ENCODE measurements around the gene HBG1.
"Not testable (repeated sequence)": the region's sequence is repeated elsewhere in the genome, so short reads cannot be mapped to it uniquely, and the experiment has no call there.

HBG1 gene

DNA sequence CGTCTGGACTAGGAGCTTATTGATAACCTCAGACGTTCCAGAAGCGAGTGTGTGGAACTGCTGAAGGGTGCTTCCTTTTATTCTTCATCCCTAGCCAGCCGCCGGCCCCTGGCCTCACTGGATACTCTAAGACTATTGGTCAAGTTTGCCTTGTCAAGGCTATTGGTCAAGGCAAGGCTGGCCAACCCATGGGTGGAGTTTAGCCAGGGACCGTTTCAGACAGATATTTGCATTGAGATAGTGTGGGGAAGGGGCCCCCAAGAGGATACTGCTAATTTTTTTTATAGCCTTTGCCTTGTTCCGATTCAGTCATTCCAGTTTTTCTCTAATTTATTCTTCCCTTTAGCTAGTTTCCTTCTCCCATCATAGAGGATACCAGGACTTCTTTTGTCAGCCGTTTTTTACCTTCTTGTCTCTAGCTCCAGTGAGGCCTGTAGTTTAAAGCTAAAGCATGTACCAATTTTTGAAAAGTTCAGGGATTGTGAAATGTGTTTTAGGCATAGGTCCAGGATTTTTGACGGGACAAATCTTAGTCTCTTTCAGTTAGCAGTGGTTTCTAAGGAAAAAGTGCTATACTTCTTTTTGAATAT is at the start of gene HBG1:
Gene HBG1 (minus strand): TSS at position 51 of the 590 bp plus-strand sequence. CDS start 53 bp downstream, outside the sequence.
- not testable (repeated sequence) for DNase-seq

DNA sequence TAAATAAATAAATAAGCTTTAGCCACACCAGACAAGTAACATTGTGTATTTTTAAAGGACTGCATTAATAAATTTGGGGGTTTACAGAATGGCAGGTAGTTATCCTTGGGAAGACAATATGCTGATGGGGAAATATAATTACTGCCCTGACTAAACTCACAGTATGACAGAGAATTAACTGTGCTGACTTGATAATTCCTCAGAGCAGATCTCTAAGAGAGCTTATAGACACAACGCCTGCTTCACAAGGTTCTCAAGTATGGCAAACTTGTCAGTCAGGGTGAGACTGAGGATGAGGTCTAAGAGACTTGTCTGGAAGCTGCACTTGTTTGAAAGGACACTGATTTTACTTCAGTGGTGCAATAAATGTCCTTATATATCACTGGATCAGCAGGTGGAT is 48.8 kb upstream of the HBG1 start:
- no peak for DNase-seq

DNA sequence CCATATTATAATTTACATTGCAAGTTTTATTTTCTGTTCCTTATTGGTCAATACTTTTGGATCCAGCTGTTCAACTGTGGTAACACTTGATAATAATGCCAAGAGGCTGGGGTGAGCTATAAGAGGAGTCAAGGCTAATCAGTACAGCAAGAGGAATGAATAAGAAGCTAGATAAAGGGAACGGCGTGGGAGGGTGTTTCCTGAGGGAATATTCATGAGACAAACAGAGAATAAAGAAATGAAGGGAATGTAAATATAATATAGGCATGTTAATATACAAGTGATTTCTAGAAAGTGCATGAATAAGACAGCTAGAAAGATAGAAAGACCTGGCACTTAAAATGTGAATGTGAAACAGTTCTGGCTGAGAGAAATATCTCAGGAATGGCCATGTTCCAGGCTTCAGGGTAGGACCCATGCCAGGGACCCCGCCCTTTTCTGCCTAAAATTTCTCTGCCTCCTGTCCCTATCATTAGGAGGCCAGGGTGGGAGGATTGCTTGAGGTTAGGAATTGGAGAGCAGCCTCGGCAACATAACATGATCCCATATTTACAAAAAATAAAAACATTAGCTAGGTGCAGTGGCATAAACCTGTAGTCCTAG is 48.2 kb upstream of the HBG1 start:
- no peak for DNase-seq

DNA sequence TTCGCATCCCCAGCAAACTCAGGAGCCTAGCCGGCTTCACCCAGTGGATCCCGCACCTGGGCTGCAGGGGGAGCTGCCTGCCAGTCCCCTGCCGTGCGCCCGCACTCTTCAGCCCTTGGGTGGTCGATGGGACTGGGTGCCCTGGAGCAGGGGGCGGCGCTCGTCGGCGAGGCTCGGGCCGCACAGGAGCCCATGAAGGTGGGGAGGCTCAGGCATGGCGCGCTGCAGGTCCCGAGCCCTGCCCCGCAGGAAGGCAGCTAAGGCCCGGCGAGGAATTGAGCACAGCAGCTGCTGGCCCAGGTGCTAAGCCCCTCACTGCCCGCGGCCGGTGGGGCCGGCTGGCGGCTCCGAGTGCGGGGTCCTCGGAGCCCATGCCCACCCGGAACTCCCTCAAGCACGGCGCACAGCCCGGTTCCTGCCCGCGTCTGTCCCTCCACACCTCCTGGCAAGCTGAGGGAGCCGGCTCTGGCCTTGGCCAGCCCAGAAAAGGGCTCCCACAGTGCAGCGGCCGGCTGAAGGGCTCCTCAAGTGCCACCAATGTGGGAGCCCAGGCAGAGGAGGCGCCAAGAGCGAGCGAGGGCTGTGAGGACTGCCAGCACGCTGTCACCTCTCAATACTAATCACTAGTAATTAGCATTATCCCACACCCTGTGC is 44.8 kb upstream of the HBG1 start:
- not testable (repeated sequence) for DNase-seq

DNA sequence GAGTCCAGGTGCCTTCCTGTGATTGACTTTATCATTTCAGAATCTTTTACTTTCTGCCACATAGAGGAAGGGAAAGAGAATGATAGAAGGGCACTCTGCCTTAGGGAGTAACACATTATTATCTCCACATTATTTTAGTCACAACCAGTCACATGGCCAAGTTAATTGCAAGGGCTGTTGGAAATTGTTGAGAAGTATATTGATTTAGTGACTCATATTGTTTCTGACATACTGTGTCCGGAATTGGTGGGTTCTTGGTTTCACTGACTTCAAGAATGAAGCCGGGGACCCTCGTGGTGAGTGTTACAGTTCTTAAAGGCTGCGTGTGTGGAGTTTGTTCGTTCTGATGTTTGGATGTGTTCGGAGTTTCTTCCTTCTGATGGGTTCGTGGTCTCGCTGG is 43.4 kb upstream of the HBG1 start:
- no peak for DNase-seq

DNA sequence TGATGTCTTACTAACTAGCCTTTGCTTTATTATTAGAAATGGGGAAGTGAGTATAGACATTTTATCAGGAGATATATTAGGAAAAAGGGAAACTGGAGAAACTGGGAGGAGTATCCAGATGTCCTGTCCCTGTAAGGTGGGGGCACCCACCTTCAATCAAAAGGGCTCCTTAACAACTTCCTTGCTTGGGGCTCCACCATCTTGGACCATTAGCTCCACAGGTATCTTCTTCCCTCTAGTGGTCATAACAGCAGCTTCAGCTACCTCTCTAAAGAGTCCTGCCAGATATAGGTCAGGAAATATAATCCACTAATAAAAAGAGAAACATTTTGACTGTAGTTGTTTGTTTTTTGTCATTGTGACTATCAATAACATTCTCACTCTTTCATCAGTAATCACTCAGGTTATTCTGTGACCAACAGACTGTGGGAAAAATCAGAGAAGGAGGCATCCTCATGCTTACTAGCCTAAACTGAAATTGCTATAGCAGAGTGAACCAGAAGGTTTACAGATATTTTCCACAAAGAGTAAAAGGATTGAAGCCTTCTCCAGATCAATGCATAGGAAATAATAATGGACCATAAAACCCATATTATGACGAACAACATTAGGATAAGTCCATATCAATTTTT is 41.7 kb upstream of the HBG1 start:
- DNase-seq: no peak

DNA sequence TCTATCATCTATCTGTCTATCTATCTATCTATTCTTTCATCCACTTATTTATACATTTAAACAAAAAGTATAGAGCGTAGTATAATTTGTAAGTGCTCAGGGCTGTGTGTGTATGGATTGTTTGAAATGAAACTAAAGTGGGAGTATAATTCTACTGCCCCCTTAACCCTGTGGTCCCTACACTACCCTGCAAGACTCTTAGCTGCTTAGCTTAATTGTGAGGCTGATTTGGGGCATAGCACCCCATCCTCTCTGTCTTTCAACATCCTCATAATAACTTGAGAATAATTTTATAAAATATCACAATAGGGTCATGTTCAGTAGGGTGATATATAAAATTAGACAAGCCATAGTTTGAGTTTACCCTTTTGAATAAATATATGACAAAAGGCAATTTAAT is 40.4 kb upstream of the HBG1 start:
- DNase-seq: no peak

DNA sequence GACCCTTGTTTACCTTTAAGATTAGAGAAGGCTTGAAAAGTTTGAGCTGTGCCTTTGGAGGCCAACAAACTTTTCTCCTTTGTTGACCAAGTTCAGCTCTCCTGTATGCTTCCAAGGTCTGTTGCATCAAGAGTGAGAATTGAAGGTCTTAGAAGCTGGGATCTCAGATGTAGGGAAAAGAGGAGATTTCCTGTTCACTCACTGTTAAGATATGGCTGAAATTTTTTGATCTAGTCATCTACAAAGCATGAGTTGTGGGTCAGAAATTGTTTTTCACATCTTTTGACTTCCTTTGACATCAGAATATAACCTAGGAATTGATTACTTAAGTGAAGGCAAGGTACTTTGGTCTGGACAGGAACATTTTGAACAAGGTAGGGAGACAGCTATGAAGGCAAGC is 40.0 kb upstream of the HBG1 start:
- no peak for DNase-seq

DNA sequence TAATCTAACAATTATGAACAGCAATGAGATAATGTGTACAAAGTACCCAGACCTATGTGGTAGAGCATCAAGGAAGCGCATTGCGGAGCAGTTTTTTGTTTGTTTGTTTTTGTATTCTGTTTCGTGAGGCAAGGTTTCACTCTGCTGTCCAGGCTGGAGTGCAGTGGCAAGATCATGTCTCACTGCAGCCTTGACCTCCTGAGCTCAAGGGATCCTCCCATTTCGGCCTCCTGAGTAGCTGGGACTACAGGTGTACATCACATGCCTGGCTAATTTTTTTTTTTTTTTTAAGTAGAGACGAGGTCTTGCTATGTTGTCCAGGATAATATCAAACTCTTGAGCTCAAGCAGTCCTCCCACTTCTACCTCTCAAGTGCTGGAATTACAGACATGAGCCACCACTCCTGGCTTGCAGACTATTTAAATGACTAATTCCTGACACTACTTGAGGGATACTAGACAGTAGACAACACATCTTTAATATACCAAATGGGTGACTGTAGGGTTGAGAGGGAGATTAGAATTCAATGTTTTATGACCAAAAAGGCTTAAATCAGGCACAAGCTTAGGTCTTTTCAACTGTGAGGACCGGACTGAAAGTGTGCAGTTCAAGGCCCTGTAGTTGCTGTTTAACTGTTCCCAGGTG is 39.4 kb upstream of the HBG1 start:
- no peak for DNase-seq

DNA sequence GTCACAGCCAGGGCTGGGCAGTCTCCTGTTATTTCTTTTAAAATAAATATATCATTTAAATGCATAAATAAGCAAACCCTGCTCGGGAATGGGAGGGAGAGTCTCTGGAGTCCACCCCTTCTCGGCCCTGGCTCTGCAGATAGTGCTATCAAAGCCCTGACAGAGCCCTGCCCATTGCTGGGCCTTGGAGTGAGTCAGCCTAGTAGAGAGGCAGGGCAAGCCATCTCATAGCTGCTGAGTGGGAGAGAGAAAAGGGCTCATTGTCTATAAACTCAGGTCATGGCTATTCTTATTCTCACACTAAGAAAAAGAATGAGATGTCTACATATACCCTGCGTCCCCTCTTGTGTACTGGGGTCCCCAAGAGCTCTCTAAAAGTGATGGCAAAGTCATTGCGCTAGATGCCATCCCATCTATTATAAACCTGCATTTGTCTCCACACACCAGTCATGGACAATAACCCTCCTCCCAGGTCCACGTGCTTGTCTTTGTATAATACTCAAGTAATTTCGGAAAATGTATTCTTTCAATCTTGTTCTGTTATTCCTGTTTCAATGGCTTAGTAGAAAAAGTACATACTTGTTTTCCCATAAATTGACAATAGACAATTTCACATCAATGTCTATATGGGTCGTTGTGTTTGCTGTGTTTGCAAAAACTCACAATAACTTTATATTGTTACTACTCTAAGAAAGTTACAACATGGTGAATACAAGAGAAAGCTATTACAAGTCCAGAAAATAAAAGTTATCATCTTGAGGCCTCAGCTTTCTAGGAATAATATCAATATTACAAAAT is 38.6 kb upstream of the HBG1 start:
- DNase-seq: no peak

DNA sequence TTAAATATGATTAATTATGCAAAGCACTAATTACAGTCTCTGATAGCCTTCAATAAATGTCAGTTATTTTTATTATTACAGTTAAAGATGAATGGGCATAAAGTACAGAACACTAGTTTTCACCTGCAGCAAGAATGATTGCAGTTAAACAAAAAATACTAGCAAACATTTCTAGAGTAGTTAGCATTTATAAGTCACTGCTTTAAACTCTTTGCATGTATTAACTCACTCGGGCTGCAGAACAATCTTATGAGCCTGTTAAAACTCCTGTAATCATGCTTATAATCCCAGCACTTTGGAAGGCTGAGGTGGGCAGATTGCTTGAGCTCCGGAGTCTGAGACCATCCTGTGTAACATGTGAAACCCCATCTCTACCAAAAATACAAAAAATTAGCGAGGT is 37.2 kb upstream of the HBG1 start:
- no peak for DNase-seq

DNA sequence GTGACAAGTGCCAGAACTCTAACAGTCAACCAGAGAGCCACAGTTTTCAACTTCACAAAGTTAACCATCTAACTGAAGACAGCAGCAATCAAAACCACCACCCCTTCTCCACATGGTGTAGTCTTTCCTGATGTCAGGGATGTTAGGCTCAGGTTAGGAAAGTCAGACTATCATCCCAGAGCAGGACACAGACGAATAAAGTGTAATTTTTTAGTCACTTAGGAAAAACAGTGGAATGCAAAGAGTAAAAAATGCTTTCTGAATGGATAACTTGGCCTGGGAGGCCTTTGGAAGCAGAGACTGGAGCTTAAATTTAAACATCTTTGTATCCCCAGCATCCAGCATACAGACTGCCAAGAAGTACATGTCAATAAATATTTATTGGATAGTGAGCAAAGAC is 36.7 kb upstream of the HBG1 start:
- DNase-seq: no peak

DNA sequence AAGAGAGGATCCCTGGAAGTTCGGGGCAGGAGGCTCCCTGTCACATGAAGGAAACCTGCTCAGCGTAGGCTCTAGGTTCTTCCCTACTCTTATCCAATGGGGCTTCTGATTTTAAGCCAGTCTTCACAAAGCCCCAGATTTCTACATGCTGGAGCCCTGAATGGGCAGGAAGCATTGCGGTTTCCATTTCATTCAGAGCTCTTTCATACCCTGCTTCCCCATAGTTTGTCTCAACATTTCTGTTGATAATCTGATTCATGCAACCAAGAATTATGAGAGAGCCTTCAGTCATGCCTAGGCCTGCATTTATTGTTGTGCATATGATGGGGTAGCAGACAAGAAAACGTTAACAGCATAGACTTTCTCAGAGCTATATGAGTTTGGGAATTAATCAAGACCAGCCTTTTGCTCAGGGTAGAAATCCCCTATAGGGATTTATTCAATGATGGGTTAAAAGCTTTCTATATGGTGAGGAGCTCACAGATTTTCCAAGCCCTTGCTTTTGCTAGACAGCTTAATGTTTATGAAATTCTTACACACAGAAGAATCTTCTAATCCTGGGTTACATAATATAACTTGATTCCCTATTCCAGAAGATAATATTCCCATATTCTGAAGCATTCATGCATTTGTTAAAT is 36.2 kb upstream of the HBG1 start:
- no peak for DNase-seq

DNA sequence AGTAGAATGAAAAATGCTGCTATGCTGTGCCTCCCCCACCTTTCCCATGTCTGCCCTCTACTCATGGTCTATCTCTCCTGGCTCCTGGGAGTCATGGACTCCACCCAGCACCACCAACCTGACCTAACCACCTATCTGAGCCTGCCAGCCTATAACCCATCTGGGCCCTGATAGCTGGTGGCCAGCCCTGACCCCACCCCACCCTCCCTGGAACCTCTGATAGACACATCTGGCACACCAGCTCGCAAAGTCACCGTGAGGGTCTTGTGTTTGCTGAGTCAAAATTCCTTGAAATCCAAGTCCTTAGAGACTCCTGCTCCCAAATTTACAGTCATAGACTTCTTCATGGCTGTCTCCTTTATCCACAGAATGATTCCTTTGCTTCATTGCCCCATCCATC is 35.0 kb upstream of the HBG1 start:
- no peak for DNase-seq

DNA sequence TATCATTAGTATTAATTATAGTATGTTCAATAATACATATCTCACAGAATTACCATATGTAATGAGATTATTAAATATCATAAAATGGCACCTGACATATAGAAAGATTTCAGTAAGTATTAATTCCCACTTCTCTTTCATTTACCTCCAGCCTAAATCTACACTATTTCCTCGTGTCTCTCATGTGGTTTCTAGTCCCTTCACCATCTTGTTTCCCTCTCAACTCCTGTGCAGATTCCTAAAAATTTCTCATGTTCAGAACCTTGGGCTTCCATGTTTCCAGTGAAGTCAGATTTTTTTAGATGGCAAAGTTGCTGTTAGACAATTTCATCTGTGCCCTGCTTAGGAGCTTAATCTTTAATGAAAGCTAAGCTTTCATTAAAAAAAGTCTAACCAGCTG is 34.2 kb upstream of the HBG1 start:
- no peak for DNase-seq

DNA sequence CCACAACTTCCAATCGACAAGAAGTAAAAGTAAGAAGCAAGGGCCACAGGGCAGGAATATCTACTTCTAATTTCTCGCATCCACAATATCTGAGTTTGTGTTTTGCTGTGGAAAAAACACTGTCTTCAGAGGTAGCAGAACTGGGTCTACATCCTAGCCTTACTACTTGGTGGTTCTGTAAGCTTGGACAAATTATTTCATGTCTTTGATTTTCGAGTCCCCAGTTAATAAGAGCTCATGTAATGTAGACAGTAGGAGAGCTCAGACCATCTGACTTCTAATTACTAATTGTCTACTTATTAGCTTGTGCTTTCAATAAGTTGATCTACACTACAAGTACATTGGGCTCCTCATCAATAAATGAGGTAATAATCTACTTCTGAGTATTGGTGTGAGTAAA is 33.4 kb upstream of the HBG1 start:
- DNase-seq: no peak

DNA sequence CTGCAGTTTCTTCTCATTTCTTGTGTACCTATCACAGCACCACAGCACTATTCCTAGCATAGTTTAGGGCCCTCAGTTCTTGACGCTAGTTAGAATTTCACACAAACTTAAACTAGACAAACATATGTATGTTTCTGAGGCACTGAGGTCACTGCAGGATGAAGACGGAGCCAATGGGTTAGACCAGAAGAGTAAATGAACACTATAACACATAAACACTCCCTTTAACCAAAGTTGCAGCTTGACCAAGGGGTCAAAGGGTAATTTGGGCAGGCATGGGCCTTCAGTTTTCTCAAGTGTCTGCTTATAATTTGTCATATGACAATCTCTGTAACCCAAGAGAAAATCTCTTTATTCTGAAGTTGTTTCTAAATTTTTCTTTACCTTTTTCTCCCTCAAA is 33.0 kb upstream of the HBG1 start:
- DNase-seq: no peak

DNA sequence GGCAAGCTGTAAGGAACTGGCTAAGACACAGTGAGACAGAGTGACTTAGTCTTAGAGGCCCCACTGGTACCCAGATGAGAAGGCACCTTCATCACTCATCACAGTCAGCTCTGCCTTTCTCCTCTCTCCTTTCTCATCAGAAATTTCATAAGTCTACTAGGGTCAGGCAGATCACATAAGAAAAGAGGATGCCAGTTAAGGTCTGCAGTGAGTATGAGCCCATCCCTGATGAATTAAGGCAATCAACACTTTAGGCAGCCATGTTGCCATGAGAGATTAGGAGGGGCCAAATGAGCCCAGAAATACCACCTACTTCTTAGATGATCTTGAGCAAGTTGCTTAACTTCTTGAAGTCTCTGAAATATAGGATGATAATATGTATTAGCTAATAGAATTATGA is 31.9 kb upstream of the HBG1 start:
- no peak for DNase-seq

DNA sequence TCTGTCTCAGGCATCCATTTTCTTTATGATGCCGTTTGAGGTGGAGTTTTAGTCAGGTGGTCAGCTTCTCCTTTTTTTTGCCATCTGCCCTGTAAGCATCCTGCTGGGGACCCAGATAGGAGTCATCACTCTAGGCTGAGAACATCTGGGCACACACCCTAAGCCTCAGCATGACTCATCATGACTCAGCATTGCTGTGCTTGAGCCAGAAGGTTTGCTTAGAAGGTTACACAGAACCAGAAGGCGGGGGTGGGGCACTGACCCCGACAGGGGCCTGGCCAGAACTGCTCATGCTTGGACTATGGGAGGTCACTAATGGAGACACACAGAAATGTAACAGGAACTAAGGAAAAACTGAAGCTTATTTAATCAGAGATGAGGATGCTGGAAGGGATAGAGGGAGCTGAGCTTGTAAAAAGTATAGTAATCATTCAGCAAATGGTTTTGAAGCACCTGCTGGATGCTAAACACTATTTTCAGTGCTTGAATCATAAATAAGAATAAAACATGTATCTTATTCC is 31.0 kb upstream of the HBG1 start:
- peak; percentile 1 for DNase-seq

DNA sequence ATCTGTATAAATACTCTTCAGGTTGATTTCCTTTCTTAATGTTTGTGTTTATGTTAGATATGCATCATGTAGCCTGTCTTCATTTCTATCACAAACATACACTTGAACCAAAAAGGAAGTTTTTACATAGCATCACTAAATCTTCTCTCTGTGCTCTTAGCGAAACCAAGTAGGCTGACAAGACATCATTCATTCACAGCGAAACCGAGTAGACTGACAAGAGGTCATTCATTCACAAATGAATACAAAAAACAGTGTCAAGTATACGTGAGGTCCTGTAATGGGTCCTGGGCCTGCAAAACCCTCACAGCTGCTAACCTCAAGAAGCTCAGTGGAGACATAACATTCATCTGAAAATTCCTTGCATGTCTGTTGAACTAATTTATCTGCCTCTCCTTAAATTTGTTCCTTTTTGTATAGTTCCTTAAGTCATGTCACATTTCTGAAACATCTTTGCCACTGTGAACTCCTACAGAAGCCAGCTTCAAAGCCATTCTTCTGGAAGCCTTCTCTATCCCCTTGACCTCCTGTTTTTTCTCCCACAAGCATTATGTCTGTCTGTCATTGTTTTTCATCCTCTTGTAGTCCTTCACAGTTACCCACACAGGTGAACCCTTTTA is 29.9 kb upstream of the HBG1 start:
- no peak for DNase-seq

DNA sequence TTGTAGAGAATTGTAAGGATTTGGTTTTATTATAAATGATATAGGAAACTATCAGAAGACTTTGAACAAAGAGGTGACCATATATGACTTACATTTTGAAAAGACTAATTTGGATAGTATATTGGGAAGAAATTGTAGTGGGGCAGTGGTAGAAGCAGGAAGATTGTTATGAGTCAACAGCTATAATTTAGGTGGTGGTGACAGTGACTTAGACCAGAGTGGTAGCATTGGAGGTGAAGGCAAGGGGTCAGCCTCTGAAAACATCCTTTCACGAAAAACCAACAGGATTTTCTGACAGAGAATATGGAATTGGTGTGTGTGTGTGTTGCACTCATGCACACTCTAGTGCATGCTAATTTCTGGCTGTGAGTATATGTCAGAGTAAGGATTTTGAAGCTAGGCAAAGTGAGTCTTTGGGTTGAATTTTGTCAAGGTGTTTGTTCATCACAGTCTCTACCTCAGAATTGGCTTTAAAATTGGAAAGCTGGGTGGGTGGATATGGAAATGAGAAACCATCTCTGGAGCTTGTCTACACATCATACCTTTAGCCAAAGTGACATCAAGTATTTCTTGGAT is 28.2 kb upstream of the HBG1 start:
- no peak for DNase-seq
